Right lobe of liver (tissue), 6 donors: ENCODE measurements around the gene MAST3. TPM values are rescaled to one million over a fixed set of nuclear protein-coding genes. Genes with fewer than 3 reads are reported as not detected.

Experiments used
- ATAC-seq, 4 donors: fragments of 200-7000 bp; cut with Tn5 transposase; one replicate each; pipeline ENCODE4 v1.9.1; 2020; ENCODE audit warnings: mild to moderate bottlenecking in 4 of 4, moderate library complexity in 4 of 4
- DNase-seq, 3 donors: peaks; one replicate each; pipeline ENCODE4 v3.0.0-alpha.2; 2020
- H3K27ac ChIP-seq, 3 donors: fragments of 200-600 bp; one replicate each; pipeline ENCODE4 v1.8.0; 2022
- H3K27me3 ChIP-seq, 2 donors: fragments of 200-600 bp; one replicate each; pipeline ENCODE4 v1.8.0; 2022
- H3K36me3 ChIP-seq, 4 donors: fragments of 200-600 bp; sonication (generic) in 1 of 4; one replicate each; pipeline versions ENCODE4 v1.5.1 to v1.8.0; 2017 to 2022; ENCODE audit warnings: control low read depth in 1 of 4
- H3K4me1 ChIP-seq, 4 donors: fragments of 200-600 bp; sonication (generic) in 1 of 4; one replicate each; pipeline versions ENCODE4 v1.5.1 to v1.8.0; 2017 to 2022; ENCODE audit warnings: control low read depth in 1 of 4
- H3K4me3 ChIP-seq, 3 donors: fragments of 200-600 bp; one replicate each; pipeline ENCODE4 v1.8.0; 2022
- H3K9me3 ChIP-seq, 4 donors: fragments of 200-600 bp; sonication (generic) in 1 of 4; one replicate each; pipeline versions ENCODE4 v1.5.1 to v1.8.0; 2017 to 2022; ENCODE audit warnings: control low read depth in 1 of 4
- CTCF ChIP-seq, 4 donors: fragments of 200-600 bp in 3 of 4; fragments of 450-650 bp in 1 of 4; IDR thresholded peaks; one replicate each; pipeline versions ENCODE4 v1.5.1 to v1.8.0; 2016 to 2022; ENCODE audit warnings: antibody characterized with exemption in 4 of 4, mild to moderate bottlenecking in 2 of 4
- POLR2A ChIP-seq: fragments of 450-650 bp; IDR thresholded peaks from one replicate; pipeline ENCODE4 v1.6.1; 2017; ENCODE audit warnings: antibody characterized with exemption, mild to moderate bottlenecking
- WGBS: methylation state at CpG from one replicate; pipeline ENCODE4 v1.1.6; 2018; ENCODE audit warnings: low coverage, low lambda C conversion rate; ENCODE audit not compliant: insufficient coverage; ENCODE audit errors: missing lambda C conversion rate; 5-methylcytosine and 5-hydroxymethylcytosine counted together
- intact Hi-C, 2 donors: fragments of 100-400 bp; cut with DNase I; formaldehyde crosslinking; loops; one replicate each; pipeline versions ENCODE4 v1.11.2 to v1.14.1; 2022
- total RNA-seq, 6 experiments: library from RNA; depleted of rRNA in 2 of 6; stranded (reverse); fragments of >200 nt in 2 of 6; fragmentation: NEBNext Ultra II Directional in 3 of 6; extraction: Animal tissue kit (Norgen Biotek cat#: 25700) in 3 of 6; gene quantifications; one replicate each; pipeline versions ENCODE4 v1.1.0 to v1.2.4, GENCODE V29; 2016 to 2023
- donor health status: DM: no; HTN: yes; CAD: no.
- donor health status: DM: no; HTN: no; CAD: no.
- donor health status: DM: no; HTN: no; CAD: no.
- donor health status: DM: no; HTN: yes; CAD: no.
- donor health status: DM: no; HTN: yes; CAD: no.

The MAST3 gene
- total RNA-seq, 6 experiments from 2014 or later, result 8.0 to 17.9 (median 10.0) TPM

- no peak overlapping the region for H3K27ac ChIP-seq
- H3K4me3 ChIP-seq, result no peak overlapping the region
- TF ChIP-seq POLR2A (no peak), CTCF (IDR thresholded peaks at IDR 0.05) (no peak)
- intact Hi-C loops, result loop anchor here (2.0 to 10.0 kb wide), 4 partner anchors 48 to 115 kb away; no protein-coding TSS in a partner anchor
- H3K36me3 ChIP-seq, result no peaks in the 10 kb centered on the region
- DNase-seq, result no peak
- no peaks in the 10 kb centered on the region for H3K27me3 ChIP-seq
- no peaks in the 10 kb centered on the region for H3K9me3 ChIP-seq
- 87% methylated on average over 3 of the region's 5 CpGs for WGBS
- no peak for ATAC-seq
- H3K4me1 ChIP-seq, result peaks cover 0 to 11% (median 4%) of the 10 kb centered on the region in 4 donors
These were observed 37.7 kb upstream of the MAST3 start for GRCh38 chr19:18059902-18060301.

- Histone ChIP-seq H3K4me1 (peaks cover 0 to 11% (median 4%) of the 10 kb centered on the region in 4 donors), H3K4me3 (no peak overlapping the region), H3K36me3 (no peaks in the 10 kb centered on the region), H3K27ac (no peak overlapping the region), H3K9me3 (no peaks in the 10 kb centered on the region), H3K27me3 (no peaks in the 10 kb centered on the region)
- intact Hi-C loops, result loop anchor here in 1 of 2 donors (5.0 to 10.0 kb wide), 2 partner anchors 58 to 116 kb away; no protein-coding TSS in a partner anchor
- 78% methylated on average over 6 of the region's 6 CpGs for WGBS
- DNase-seq, result no peak
- no peak for ATAC-seq
- TF ChIP-seq POLR2A, result no peak
- no peak for TF ChIP-seq CTCF (IDR thresholded peaks at IDR 0.05)
These were observed 37.1 kb upstream of the MAST3 start for GRCh38 chr19:18060472-18060871.

GRCh38 chr19:18062028-18062427, 35.5 kb upstream of the MAST3 start:
- intact Hi-C loops, result loop anchor here in 1 of 2 donors (5.0 to 10.0 kb wide), 2 partner anchors 60 to 117 kb away; no protein-coding TSS in a partner anchor
- 80% methylated on average over 7 of the region's 8 CpGs for WGBS
- H3K27ac ChIP-seq, result no peak overlapping the region
- H3K4me3 ChIP-seq, result no peak overlapping the region
- TF ChIP-seq CTCF (IDR thresholded peaks at IDR 0.05) (no peak), POLR2A (no peak)
- no peaks in the 10 kb centered on the region for H3K27me3 ChIP-seq
- no peak for DNase-seq
- H3K36me3 ChIP-seq, result no peaks in the 10 kb centered on the region
- no peak for ATAC-seq
- peaks cover 0 to 11% (median 4%) of the 10 kb centered on the region in 4 donors for H3K4me1 ChIP-seq
- H3K9me3 ChIP-seq, result no peaks in the 10 kb centered on the region

- H3K36me3 ChIP-seq, result no peaks in the 10 kb centered on the region
- no peaks in the 10 kb centered on the region for H3K27me3 ChIP-seq
- H3K4me1 ChIP-seq, result peaks cover 0 to 2% (median 0%) of the 10 kb centered on the region in 4 donors
- DNase-seq, result peak in 2 of 3 donors; percentile 40 to 67
- peak in 3 of 4 donors; percentile 56 to 73 (median 62) for ATAC-seq
- intact Hi-C loops, result loop anchor here in 1 of 2 donors (5.0 to 10.0 kb wide), 2 partner anchors 61 to 119 kb away; no protein-coding TSS in a partner anchor
- WGBS, result 79% methylated on average over 4 of the region's 5 CpGs
- no peak overlapping the region for H3K4me3 ChIP-seq
- H3K9me3 ChIP-seq, result no peaks in the 10 kb centered on the region
- TF ChIP-seq CTCF (IDR thresholded peaks at IDR 0.05), result peak in 2 of 4 donors; percentile 26 to 41
- TF ChIP-seq POLR2A, result no peak
- H3K27ac ChIP-seq, result no peak overlapping the region
These were observed 34.1 kb upstream of the MAST3 start for GRCh38 chr19:18063463-18063862.
